ENCODE data around the gene SLC35B3. TPM values are rescaled to one million over a fixed set of nuclear protein-coding genes. Genes with fewer than 3 reads are reported as not detected.

SLC35B3 gene
- total RNA-seq, 1 experiment from 2014 or later, result 8.6 TPM

GRCh38 chr6:8435845-8436168, 462 bp upstream of the SLC35B3 start:
- Histone ChIP-seq H3K4me1 (ENCODE audit: control insufficient read depth in 1 of 2, insufficient read depth in 2 of 2, low read length in 2 of 2) (peaks cover 2 to 15% of the 10 kb centered on the region in 2 experiments; a peak in 3 of 4 replicates), H3K27me3 (ENCODE audit: insufficient read depth, low read length) (no peaks in the 10 kb centered on the region), H3K4me3 (replicated peaks in 1 of 2; ENCODE audit: low read depth in 1 of 2, low read length in 2 of 2) (peak overlapping the region; percentile 67 to 89), H3K9me2 (ENCODE audit: insufficient read depth) (no peaks in the 10 kb centered on the region; the same call in 1 of the 2 replicates), H4K20me1 (ENCODE audit: insufficient read depth) (no peaks in the 10 kb centered on the region), H3K9me3 (ENCODE audit: control insufficient read depth in 1 of 2, insufficient read depth in 1 of 2, low read depth in 1 of 2, low read length in 2 of 2) (no peaks in the 10 kb centered on the region), H3K27ac (ENCODE audit: low read depth, low read length) (peak overlapping the region; percentile 70), H2AFZ (ENCODE audit: low read depth, low read length, poor library complexity, severe bottlenecking) (no peak overlapping the region), H3K79me2 (ENCODE audit: insufficient read depth, low read length) (peaks cover 29% of the 10 kb centered on the region), H3K4me2 (ENCODE audit: low read length) (peak overlapping the region; percentile 82), H3K9ac (ENCODE audit: low read length) (peak overlapping the region; percentile 85), H3K36me3 (ENCODE audit: control insufficient read depth in 1 of 2, insufficient read depth in 2 of 2, low read length in 2 of 2) (no peaks in the 10 kb centered on the region)
- ChIA-PET CTCF (no interaction called here), POLR2A (no interaction called here), RAD21 (ENCODE audit: low non-redundant PET in 1 of 2, low total read pairs in 2 of 2, uncharacterized antibody in 2 of 2, unreplicated experiment in 2 of 2) (no interaction called here)
- intact Hi-C loops (cut with micrococcal nuclease), result loop anchor here (2.0 kb wide), 1 partner anchor 1995 kb away; no protein-coding TSS in a partner anchor
- ATAC-seq (peak; percentile 8), DNase-seq (ENCODE audit: low read depth, low spot score) (no peak)
- TF ChIP-seq POLR2A (IDR thresholded peaks at IDR 0.05; ENCODE audit: borderline replicate concordance, extremely low read depth, insufficient read depth, insufficient read length), result no peak
- peak; percentile 65 for TF ChIP-seq ZFX (IDR thresholded peaks at IDR 0.05)
- TF ChIP-seq JUND (IDR thresholded peaks at IDR 0.05), result no peak
- TSS peak; percentile 91 for BruUV-seq (replicated peaks)

- BruUV-seq (replicated peaks), result no TSS peak
- Histone ChIP-seq H3K27ac (ENCODE audit: low read depth, low read length) (peak overlapping the region; percentile 70), H3K4me1 (ENCODE audit: control insufficient read depth in 1 of 2, insufficient read depth in 2 of 2, low read length in 2 of 2) (peaks cover 2 to 15% of the 10 kb centered on the region in 2 experiments; a peak in 3 of 4 replicates), H3K27me3 (ENCODE audit: insufficient read depth, low read length) (no peaks in the 10 kb centered on the region), H3K9me2 (ENCODE audit: insufficient read depth) (no peaks in the 10 kb centered on the region; the same call in 1 of the 2 replicates), H3K79me2 (ENCODE audit: insufficient read depth, low read length) (peaks cover 29% of the 10 kb centered on the region), H3K4me3 (replicated peaks in 1 of 2; ENCODE audit: low read depth in 1 of 2, low read length in 2 of 2) (peak overlapping the region; percentile 67 to 89), H3K4me2 (ENCODE audit: low read length) (peak overlapping the region; percentile 82), H3K36me3 (ENCODE audit: control insufficient read depth in 1 of 2, insufficient read depth in 2 of 2, low read length in 2 of 2) (0 out of 4 replicates have a peak, but pooled peaks cover 0 to 2% of the 10 kb centered on the region in 2 experiments), H3K9me3 (ENCODE audit: control insufficient read depth in 1 of 2, insufficient read depth in 1 of 2, low read depth in 1 of 2, low read length in 2 of 2) (no peaks in the 10 kb centered on the region), H2AFZ (ENCODE audit: low read depth, low read length, poor library complexity, severe bottlenecking) (peak overlapping the region; percentile 40), H3K9ac (ENCODE audit: low read length) (peak overlapping the region; percentile 85), H4K20me1 (ENCODE audit: insufficient read depth) (no peaks in the 10 kb centered on the region)
- peak; percentile 15 for ATAC-seq
- DNase-seq (ENCODE audit: low read depth, low spot score), result no peak
- ChIA-PET CTCF (no interaction called here), POLR2A (no interaction called here), RAD21 (ENCODE audit: low non-redundant PET in 1 of 2, low total read pairs in 2 of 2, uncharacterized antibody in 2 of 2, unreplicated experiment in 2 of 2) (no interaction called here)
- intact Hi-C loops (cut with micrococcal nuclease), result loop anchor here (2.0 kb wide), 1 partner anchor 1996 kb away; no protein-coding TSS in a partner anchor
- no peak for TF ChIP-seq ZFX (IDR thresholded peaks at IDR 0.05)
Observed at GRCh38 chr6:8434727-8435092, 635 bp downstream of the SLC35B3 start.

- no peaks in the 10 kb centered on the region for H3K27me3 ChIP-seq (ENCODE audit: insufficient read depth, low read length)
- H4K20me1 ChIP-seq (ENCODE audit: insufficient read depth), result no peaks in the 10 kb centered on the region
- no peaks in the 10 kb centered on the region for H3K9me2 ChIP-seq (ENCODE audit: insufficient read depth)
- ChIA-PET CTCF (no interaction called here), RAD21 (ENCODE audit: low non-redundant PET in 1 of 2, low total read pairs in 2 of 2, uncharacterized antibody in 2 of 2, unreplicated experiment in 2 of 2) (no interaction called here), POLR2A (no interaction called here)
- H2AFZ ChIP-seq (ENCODE audit: low read depth, low read length, poor library complexity, severe bottlenecking), result no peak overlapping the region
- H3K79me2 ChIP-seq (ENCODE audit: insufficient read depth, low read length), result peaks cover 29% of the 10 kb centered on the region
- ATAC-seq (no peak), DNase-seq (ENCODE audit: low read depth, low spot score) (no peak)
- H3K4me1 ChIP-seq (ENCODE audit: control insufficient read depth in 1 of 2, insufficient read depth in 2 of 2, low read length in 2 of 2), result peaks cover 2 to 15% of the 10 kb centered on the region in 2 experiments; a peak in 3 of 4 replicates
- no peak overlapping the region for H3K9ac ChIP-seq (ENCODE audit: low read length)
- no TSS peak for BruUV-seq (replicated peaks)
- no peak overlapping the region for H3K4me2 ChIP-seq (ENCODE audit: low read length)
- H3K27ac ChIP-seq (ENCODE audit: low read depth, low read length), result no peak overlapping the region
- 0 out of 4 replicates have a peak, but pooled peaks cover 0 to 2% of the 10 kb centered on the region in 2 experiments for H3K36me3 ChIP-seq (ENCODE audit: control insufficient read depth in 1 of 2, insufficient read depth in 2 of 2, low read length in 2 of 2)
- intact Hi-C loops (cut with micrococcal nuclease), result no loop called here
- H3K4me3 ChIP-seq (replicated peaks in 1 of 2; ENCODE audit: low read depth in 1 of 2, low read length in 2 of 2), result no peak overlapping the region
- H3K9me3 ChIP-seq (ENCODE audit: control insufficient read depth in 1 of 2, insufficient read depth in 1 of 2, low read depth in 1 of 2, low read length in 2 of 2), result no peaks in the 10 kb centered on the region
- TF ChIP-seq ATF3 (IDR thresholded peaks at IDR 0.05), result no peak
- TF ChIP-seq RAD21 (IDR thresholded peaks at IDR 0.05; ENCODE audit: low read depth), result no peak
- no peak for TF ChIP-seq TCF7L2 (IDR thresholded peaks at IDR 0.05; ENCODE audit: borderline replicate concordance, extremely low read depth, insufficient read depth, insufficient read length)
- no peak for TF ChIP-seq POLR2AphosphoS5 (IDR thresholded peaks at IDR 0.05; ENCODE audit: low read depth, low read length)
- TF ChIP-seq YY1 (IDR thresholded peaks at IDR 0.05; ENCODE audit: extremely low read depth, insufficient replicate concordance, low read depth, low read length), result no peak
- no peak for TF ChIP-seq ELF1 (IDR thresholded peaks at IDR 0.05; ENCODE audit: borderline replicate concordance, low read depth)
- TF ChIP-seq CBX3 (IDR thresholded peaks at IDR 0.05; ENCODE audit: low read depth), result no peak
- TF ChIP-seq ZFX (IDR thresholded peaks at IDR 0.05), result no peak
- no peak for TF ChIP-seq POLR2A (IDR thresholded peaks at IDR 0.05; ENCODE audit: borderline replicate concordance, extremely low read depth, insufficient read depth, insufficient read length)
- TF ChIP-seq MAX (IDR thresholded peaks at IDR 0.05), result no peak
Observed at GRCh38 chr6:8432614-8433013, 2.7 kb downstream of the SLC35B3 start.
